Fibroblast of skin of abdomen (primary cell): ENCODE data around the gene FBXL5. TPM values are rescaled to one million over a fixed set of nuclear protein-coding genes. Genes with fewer than 3 reads are reported as not detected.

Source experiments
- DNase-seq: peaks from one replicate; pipeline ENCODE4 v3.0.0-alpha.2; 2013
- polyA plus RNA-seq, 2 experiments: library from polyadenylated mRNA; unstranded; fragments of 120-200 nt; gene quantifications; one replicate each; pipeline ENCODE4 v1.2.1, GENCODE V29; 2013; ENCODE audit not compliant: insufficient read length in 2 of 2

The FBXL5 gene
- polyA plus RNA-seq (2013, experiment 1 of 2; ENCODE audit: insufficient read length) = 45.5 TPM
- polyA plus RNA-seq (2013, experiment 2 of 2; ENCODE audit: insufficient read length) = 44.6 TPM

GRCh38 chr4:15655223-15656037 lies at the start of gene FBXL5:
TSS of gene FBXL5 (minus strand) at chr4:15655357. CDS start at chr4:15655287, 70 bp downstream.
- DNase-seq = peak; percentile 91

- no peak for DNase-seq
These were observed 49.0 kb upstream of the FBXL5 start for GRCh38 chr4:15704129-15704528.

DNA sequence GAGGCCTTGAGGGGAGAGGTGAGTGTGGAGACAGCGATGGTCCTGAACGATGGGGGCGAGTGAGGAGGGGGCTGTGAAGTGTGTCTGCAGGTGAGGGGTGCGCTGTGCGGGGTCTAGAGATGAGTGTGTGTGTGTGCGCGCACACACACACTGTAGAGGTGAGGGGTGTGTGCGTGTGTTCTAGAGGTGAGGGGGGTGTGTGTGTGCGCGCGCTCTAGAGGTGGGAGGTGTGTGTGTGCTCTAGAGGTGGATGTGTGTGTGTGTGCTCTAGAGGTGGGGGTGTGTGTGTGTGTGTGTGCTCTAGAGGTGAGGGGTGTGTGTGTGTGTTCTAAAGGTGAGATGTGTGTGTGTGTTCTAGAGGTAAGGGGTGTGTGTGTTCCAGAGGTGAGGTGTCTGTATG lies 48.3 kb upstream of the FBXL5 start:
- DNase-seq = no peak

DNA sequence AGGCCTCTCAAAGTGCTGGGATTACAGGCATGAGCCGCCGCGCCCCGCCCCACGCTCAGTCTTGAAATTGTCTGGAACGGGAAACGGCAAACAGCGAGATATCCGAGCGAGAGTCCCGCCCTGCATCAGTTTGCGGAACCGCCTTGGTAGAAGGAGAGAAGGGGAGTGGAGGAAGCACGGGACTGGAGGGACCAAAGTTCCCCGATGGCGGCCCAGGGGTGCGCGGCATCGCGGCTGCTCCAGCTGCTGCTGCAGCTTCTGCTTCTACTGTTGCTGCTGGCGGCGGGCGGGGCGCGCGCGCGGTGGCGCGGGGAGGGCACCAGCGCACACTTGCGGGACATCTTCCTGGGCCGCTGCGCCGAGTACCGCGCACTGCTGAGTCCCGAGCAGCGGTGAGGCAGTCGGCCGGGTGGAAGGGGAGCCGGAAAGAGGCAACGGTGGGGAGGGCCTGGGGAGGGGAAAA lies 47.8 kb upstream of the FBXL5 start, which contains the start of gene BST1:
Gene BST1 (plus strand): TSS at position 125 of the 463 bp plus-strand sequence. CDS start 80 bp downstream, at position 205.
- DNase-seq = peak; percentile 67

DNA sequence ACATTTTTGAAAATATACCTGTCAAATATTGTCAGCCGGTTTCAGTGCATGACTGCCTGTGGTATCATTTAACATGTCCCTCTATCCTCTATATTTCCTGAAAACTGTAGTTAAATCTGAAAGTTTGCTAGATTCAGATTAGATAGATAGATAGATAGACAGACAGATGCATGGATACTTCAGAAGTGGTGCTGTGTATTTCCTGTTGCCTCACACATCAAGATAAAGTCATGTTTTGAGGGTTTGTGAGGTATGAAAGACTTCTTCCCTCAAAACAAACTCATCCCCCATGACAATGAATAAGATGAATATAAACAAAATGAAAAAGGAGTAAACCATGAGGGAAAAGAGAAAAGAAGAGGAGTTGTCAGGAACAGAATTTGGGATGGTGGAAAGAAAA lies 41.7 kb upstream of the FBXL5 start:
- no peak for DNase-seq

GRCh38 chr4:15695729-15696128 lies 40.6 kb upstream of the FBXL5 start:
- peak; percentile 52 for DNase-seq

DNA sequence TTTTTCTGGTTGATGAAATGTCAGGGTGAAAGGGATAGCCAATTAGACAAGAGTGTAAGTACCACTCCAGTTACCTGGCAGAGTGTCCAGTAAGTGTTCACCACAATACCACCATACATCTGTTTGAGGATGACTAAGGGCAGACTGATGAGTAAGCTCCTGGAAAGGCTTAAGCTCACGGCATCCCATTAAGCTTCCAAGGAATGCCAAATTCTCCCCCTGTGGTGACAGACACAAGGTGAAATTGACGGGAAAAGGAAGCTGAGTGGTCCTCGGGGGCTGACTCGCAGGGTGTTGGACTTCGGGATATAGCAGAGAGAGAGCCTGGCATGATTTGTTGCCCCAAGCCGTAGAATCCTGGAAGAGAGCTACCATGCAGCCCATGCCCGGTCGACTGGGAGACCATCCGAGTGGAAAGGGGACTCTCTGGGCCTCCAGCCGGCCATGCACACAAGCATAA lies 40.1 kb upstream of the FBXL5 start:
- DNase-seq = peak; percentile 100

DNA sequence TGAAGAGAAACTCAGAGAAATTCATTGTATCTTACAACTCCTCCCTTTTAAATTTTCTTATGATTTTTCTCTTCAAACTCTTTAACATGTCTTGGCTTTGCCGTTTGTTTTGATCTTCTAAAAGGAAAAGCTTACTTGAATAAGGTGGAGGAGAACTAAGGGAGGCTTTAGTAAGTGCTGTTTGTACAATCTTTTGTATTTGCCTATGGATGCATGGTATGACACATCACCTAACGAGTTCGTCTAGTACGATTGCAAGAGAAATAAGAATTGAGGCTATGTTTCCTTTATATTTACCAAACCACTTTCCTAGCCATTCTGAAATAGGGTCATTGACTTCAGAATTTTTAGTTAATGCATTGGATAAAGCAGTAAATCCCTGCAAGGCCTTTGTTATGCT lies 39.3 kb upstream of the FBXL5 start:
- no peak for DNase-seq

DNA sequence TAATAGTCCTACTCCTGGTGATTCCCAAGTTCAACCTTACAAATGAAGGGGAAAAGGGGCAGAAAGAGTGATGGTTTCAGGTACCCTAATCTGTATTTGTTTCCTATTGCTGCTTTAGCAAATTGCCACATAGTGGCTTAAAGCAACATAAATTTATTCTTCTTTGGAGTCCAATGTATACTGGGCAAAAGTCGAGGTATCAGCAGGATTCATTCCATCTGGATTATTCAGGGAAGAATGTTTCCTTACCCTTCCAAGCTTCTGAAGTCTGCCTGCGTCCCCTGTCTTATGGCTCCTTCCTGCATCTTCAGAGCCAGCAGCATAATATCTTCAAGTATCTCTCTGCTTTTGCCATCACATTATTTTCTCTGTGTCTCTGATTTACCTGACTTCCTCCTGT lies 37.4 kb upstream of the FBXL5 start:
- DNase-seq = peak; percentile 47

GRCh38 chr4:15691346-15692135 lies 36.4 kb upstream of the FBXL5 start:
- peak; percentile 68 for DNase-seq

DNA sequence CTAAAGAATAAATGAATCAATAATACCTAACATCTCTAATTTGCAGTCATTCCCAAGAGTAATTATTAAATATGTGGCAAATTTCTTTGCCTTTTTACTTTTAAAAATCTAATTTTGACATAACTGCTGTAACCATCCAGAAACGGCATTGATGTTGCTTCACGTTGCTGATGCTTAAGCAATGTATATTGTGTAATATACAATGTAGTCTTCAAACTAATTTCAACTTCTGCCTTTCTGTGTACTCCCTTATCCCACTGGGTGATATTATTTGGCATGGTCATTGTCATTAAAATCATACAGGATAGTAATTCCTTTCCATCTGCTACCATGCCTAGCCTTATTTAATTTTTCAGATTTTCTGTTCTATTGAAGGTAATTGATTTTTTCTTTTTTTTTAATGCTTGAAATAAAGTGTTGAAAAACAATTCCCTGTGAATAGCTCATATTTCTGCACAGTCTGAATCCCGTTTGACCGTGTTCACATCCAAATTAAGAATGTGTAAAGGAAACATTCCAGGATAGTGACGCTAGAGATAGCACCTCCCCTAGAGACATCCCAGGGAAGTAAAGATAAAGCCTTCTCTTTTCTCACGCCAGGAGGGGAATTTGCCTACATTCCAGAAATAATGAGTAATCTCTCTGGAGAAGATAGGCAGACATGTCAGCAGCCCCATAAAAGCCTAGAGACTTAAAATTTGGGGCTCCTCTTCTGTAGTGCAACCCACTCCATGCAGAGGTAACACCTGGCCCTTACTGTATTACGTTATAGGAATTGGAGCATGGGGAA lies 35.1 kb upstream of the FBXL5 start:
- DNase-seq = peak; percentile 96

DNA sequence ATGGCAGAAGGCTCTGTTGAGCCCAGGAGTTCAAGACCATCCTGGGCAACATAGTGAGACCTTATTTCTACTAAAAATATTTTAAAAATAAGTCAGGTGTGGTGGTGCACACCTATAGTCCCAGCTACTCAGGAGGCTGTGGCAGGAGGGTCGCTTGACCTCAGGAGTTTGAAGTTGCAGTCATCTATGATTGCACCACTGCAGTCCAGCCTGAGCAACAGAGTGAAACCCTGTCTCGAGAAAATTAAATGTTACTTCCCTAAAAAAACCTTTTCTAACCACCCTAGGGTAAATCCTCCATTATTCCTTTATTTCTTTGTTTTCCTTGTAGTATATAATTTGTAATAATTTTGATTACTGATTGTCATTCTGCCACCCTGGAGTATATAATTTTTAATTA lies 34.4 kb upstream of the FBXL5 start:
- no peak for DNase-seq

DNA sequence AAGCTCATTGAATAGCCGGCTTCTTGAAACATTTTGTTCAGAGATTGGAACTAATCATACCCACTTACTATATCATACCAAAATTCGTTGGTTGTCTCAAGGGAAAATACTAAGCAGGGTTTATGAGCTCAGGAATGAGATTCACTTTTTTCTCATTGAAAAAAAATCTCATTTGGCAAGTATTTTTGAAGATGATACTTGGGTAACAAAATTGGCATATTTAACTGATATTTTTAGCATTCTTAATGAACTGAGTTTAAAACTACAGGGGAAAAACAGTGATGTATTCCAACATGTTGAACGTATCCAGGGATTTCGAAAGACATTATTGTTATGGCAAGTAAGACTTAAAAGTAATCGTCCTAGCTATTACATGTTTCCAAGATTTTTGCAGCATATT lies 32.9 kb upstream of the FBXL5 start:
- DNase-seq = no peak

DNA sequence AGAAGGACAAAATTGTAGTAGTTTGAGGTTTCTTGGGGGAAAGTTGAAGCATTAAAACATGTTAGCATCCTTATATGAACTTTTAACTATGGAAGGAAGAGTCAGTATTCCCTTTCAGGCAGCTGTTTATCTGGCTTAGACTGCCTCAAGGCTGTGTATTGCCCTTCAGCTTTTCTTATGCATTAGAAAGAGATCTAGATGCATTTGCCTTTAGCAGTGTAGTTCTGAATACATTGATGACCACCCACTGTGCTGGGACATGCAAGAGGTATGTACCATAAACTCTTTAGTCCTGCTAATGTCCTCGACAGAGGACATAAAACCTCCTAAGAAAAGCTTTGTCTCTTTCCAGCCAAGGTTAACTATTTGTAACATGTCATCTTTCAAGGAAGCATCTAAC lies 29.3 kb upstream of the FBXL5 start:
- DNase-seq = no peak

DNA sequence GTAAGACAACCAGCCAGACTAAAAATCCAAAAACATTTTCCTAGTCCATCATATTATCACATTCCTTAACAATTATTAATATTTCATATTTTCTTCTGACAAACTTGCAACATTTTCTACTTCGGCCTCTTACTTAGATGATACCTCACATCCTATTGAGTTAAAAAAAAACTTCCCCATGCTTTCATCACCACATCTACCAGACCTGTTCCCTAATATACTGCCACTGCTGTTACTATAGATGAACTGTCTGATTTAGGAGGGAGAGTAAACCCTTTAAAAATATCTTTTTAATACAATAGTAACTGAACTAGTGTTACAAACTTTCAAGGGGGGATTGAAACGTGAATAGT lies 28.0 kb upstream of the FBXL5 start:
- DNase-seq = no peak

- peak; percentile 32 for DNase-seq
These were observed 27.3 kb upstream of the FBXL5 start for GRCh38 chr4:15682242-15683142.

DNA sequence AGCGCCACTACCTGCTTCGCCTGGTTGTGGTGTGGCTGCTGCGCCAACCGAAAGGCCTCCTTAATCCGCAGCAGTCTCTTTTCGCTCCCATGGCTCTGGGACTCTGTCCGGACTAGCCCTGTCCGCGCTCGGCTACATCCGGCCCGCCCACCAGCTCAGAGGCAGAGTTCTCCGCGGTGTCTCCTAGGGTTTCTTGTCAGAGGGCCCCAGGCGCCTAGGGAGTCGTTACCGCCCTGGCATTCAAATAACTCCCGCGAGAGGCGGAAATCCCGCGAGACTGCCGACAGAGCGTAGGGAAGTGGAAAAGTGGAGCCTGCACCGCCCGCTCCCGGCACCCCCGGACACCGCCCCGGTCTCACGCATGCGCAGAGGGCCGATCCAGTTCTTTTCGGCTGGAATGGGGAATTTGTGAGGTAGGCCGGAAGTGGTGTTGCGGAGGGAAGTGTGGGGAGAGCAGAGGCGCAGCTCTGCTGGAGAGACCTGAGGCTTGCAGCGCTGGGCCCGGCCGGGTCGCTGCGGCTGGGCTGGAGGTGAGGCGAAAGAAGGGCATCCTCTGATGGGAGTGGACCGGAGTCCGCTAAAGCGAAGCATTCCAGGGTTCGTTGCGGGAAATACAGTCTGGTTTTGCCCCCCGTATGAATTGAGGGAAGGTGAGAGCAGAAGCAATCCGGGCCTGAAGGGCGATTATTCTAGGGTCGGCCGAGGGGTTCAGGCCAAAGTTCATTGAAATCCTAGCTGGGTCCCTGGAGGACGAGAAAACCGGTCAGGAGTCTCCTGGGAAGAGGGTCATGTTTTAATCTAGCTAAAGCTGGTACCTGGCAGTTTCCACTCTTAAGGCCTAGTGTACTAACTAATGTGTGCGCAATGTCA lies 26.4 kb upstream of the FBXL5 start, which contains the start of gene FAM200B:
Gene FAM200B (plus strand): TSS at position 456 of the 870 bp plus-strand sequence. CDS start 5,151 bp downstream, outside the sequence.
- DNase-seq = peak; percentile 99

DNA sequence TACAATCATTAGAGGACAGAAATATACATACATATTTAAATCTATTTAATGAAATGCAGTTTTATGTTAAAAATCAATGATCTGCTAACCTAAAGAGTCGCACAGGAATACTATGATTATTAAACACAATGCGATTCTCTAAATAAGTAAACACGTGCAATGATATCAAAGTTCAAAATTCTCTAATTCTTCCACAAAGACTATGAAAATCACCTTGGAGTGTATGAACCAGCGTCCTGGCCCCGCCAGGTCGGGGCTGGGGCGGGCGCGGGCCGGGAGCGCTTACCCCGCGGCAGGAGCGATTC lies 25.9 kb upstream of the FBXL5 start:
- no peak for DNase-seq

DNA sequence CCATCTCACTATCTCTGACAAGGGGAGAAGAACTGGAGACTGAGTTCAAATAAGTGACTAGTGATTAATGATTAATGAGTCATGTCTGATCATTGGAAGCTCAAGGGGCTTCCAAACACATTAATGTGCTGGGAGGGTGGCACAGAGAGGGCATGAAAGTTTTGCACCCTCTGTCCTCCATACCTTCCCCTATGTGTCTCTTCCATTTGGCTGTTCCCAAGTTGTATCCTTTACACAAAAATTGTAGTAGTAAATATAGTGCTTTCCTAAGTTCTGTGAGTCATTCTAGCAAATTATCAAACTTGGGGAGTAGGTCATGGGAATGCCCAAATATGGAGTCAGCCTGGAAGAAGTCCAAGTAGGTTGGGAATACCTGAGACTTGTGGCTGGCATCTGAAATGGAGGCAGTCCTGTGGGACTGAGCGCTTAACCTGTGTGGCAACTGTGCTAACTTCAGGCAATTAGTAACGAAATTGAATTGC lies 22.4 kb upstream of the FBXL5 start:
- DNase-seq = peak; percentile 20

DNA sequence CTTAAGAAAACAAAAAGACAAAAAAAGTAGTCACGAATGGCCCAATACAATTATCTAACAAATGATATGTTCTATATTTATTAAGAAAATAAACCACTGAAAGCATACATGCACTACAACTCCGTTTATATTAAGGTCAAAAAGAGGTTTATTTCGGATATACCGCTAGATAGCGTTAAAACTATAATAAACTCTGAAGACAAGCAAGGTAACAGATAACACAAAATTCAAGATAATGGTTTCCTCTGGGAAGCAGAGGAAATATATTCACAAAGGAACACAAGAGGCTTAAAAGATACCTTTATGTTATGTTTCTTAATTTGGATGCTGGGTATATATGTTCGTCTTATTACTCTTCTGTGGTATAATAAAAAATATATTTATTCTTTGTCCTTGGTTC lies 21.7 kb upstream of the FBXL5 start:
- DNase-seq = no peak
